Endothelial cell (in vitro differentiated cells): Measurements from ENCODE around the gene PIM3. TPM values are rescaled to one million over a fixed set of nuclear protein-coding genes. Genes with fewer than 3 reads are reported as not detected.

Experiments
- DNase-seq: peaks from one replicate; pipeline ENCODE4 v3.0.0; 2021; ENCODE audit warnings: low spot score
- H3K27ac Mint-ChIP-seq: one replicate; pipeline ENCODE4 v1.8.0; 2021; ENCODE audit warnings: mixed read lengths, inconsistent platforms; ENCODE audit not compliant: unreplicated experiment
- H3K27me3 Mint-ChIP-seq: one replicate; pipeline ENCODE4 v1.8.0; 2021; ENCODE audit warnings: mild to moderate bottlenecking, moderate library complexity, mixed read lengths, inconsistent platforms; ENCODE audit not compliant: unreplicated experiment
- H3K36me3 Mint-ChIP-seq: one replicate; pipeline ENCODE4 v1.8.0; 2021; ENCODE audit warnings: mild to moderate bottlenecking, low read depth, mixed read lengths, inconsistent platforms; ENCODE audit not compliant: unreplicated experiment
- H3K4me1 Mint-ChIP-seq: one replicate; pipeline ENCODE4 v1.8.0; 2021; ENCODE audit warnings: mild to moderate bottlenecking, mixed read lengths, inconsistent platforms; ENCODE audit not compliant: unreplicated experiment
- H3K4me3 Mint-ChIP-seq: one replicate; pipeline ENCODE4 v1.8.0; 2021; ENCODE audit warnings: mild to moderate bottlenecking, mixed read lengths, inconsistent platforms; ENCODE audit not compliant: unreplicated experiment
- H3K9me3 Mint-ChIP-seq: one replicate; pipeline ENCODE4 v1.8.0; 2021; ENCODE audit warnings: mixed read lengths, inconsistent platforms; ENCODE audit not compliant: unreplicated experiment
- CTCF ChIP-seq: fragments of 200-600 bp; sonication (generic); IDR thresholded peaks from one replicate; pipeline ENCODE4 v1.5.0; 2021; ENCODE audit warnings: antibody characterized with exemption; ENCODE audit not compliant: unreplicated experiment
- long read RNA-seq: library from polyadenylated mRNA; unstranded; transcript quantifications from one replicate; pipeline ENCODE4 v2.0.0, GENCODE V29; 2020; ENCODE audit not compliant: unreplicated experiment
- total RNA-seq: library from RNA; stranded (reverse); fragmentation: NEBNext Ultra II Directional; extraction: Animal tissue kit (Norgen Biotek cat#: 25700); gene quantifications from one replicate; pipeline ENCODE4 v1.2.1, GENCODE V29; 2021; ENCODE audit not compliant: unreplicated experiment

Gene PIM3
- 112 TPM for total RNA-seq
- long read RNA-seq, transcript PIM3-201 (6 exons, 2,369 nt) = major isoform, 192 of 207 reads
- long read RNA-seq, partial matches to known transcripts = 6 of 207 reads
- long read RNA-seq, other reads (novel, unspliced or antisense) = 9 of 207 reads

- H3K27me3 Mint-ChIP-seq = peaks cover 9% of the 10 kb centered on the region
- DNase-seq = peak; percentile 90
- peaks cover 25% of the 10 kb centered on the region for H3K4me1 Mint-ChIP-seq
- TF ChIP-seq CTCF = no peak
- H3K9me3 Mint-ChIP-seq = no peaks in the 10 kb centered on the region
- H3K36me3 Mint-ChIP-seq = peaks cover 8% of the 10 kb centered on the region
- peak within 1 kb of the TSS; percentile 24 for H3K27ac Mint-ChIP-seq
- peak within 1 kb of the TSS; percentile 95 for H3K4me3 Mint-ChIP-seq
Measured at GRCh38 chr22:49960159-49961004, at the start of gene PIM3. Gene PIM3 (plus strand): TSS chr22:49960772. CDS start chr22:49960948, 176 bp downstream.

- TF ChIP-seq CTCF = no peak
- DNase-seq = no peak
- H3K27me3 Mint-ChIP-seq = peaks cover 4% of the 10 kb centered on the region
- H3K36me3 Mint-ChIP-seq = peaks cover 20% of the 10 kb centered on the region
- peak overlapping the region; percentile 23 for H3K4me3 Mint-ChIP-seq
- no peaks in the 10 kb centered on the region for H3K9me3 Mint-ChIP-seq
- H3K27ac Mint-ChIP-seq = no peak overlapping the region
- no peaks in the 10 kb centered on the region for H3K4me1 Mint-ChIP-seq
Measured at GRCh38 chr22:49911881-49912625, 48.5 kb upstream of the PIM3 start.

- no peak for DNase-seq
- Mint-ChIP-seq H3K9me3 (no peaks in the 10 kb centered on the region), H3K4me1 (no peaks in the 10 kb centered on the region), H3K27me3 (peaks cover 4% of the 10 kb centered on the region), H3K36me3 (peaks cover 13% of the 10 kb centered on the region), H3K27ac (no peak overlapping the region), H3K4me3 (no peak overlapping the region)
- TF ChIP-seq CTCF = no peak
Measured at GRCh38 chr22:49913026-49913425, 47.5 kb upstream of the PIM3 start.

- DNase-seq = no peak
- H3K4me3 Mint-ChIP-seq = no peak overlapping the region
- H3K27ac Mint-ChIP-seq = no peak overlapping the region
- peaks cover 4% of the 10 kb centered on the region for H3K27me3 Mint-ChIP-seq
- H3K9me3 Mint-ChIP-seq = no peaks in the 10 kb centered on the region
- no peaks in the 10 kb centered on the region for H3K4me1 Mint-ChIP-seq
- TF ChIP-seq CTCF = no peak
- peaks cover 13% of the 10 kb centered on the region for H3K36me3 Mint-ChIP-seq
Measured at GRCh38 chr22:49913446-49913845, 47.1 kb upstream of the PIM3 start.
